Astrocyte (in vitro differentiated cells and primary cell): Measurements from ENCODE around the gene FOXJ3.

ENCODE experiments used
- EZH2 ChIP-seq: IDR thresholded peaks from 2 replicates; pipeline ENCODE4 v1.6.1; 2012; ENCODE audit warnings: mild to moderate bottlenecking, low read length, inconsistent platforms; ENCODE audit not compliant: insufficient read depth
- TF ChIP-seq, protein P1 (sequence below): IDR thresholded peaks from 2 replicates; pipeline ENCODE4 v1.5.1; 2011; ENCODE audit warnings: low read depth, mild to moderate bottlenecking, inconsistent platforms, low read length, moderate library complexity; ENCODE audit not compliant: insufficient read depth

DNA sequence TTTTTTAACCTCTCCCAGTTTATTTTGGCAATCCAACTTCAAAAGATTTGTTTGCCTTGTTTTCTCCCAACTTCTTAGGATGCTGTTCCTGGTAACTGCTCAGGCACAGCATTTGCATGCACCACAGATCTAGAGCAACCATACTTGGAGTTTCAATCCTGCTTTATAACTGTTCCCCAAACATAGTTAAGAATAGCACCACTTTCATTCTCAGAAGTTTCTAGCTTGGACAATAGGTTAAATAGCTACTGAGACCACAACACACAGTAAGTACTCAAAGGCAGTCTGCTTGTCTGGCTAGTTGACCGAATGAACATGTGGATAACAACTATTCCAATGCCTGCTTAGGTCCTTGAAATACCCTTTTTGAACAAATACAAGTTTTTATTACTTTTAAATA lies 76.8 kb downstream of the FOXJ3 start:
- TF ChIP-seq, protein P1, sequence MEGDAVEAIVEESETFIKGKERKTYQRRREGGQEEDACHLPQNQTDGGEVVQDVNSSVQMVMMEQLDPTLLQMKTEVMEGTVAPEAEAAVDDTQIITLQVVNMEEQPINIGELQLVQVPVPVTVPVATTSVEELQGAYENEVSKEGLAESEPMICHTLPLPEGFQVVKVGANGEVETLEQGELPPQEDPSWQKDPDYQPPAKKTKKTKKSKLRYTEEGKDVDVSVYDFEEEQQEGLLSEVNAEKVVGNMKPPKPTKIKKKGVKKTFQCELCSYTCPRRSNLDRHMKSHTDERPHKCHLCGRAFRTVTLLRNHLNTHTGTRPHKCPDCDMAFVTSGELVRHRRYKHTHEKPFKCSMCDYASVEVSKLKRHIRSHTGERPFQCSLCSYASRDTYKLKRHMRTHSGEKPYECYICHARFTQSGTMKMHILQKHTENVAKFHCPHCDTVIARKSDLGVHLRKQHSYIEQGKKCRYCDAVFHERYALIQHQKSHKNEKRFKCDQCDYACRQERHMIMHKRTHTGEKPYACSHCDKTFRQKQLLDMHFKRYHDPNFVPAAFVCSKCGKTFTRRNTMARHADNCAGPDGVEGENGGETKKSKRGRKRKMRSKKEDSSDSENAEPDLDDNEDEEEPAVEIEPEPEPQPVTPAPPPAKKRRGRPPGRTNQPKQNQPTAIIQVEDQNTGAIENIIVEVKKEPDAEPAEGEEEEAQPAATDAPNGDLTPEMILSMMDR: no peak
- no peak for TF ChIP-seq EZH2
